ENCODE data around the gene NRN1L.
"Not testable (repeated sequence)": the region's sequence is repeated elsewhere in the genome, so short reads cannot be mapped to it uniquely, and the experiment has no call there.

The NRN1L gene

DNA sequence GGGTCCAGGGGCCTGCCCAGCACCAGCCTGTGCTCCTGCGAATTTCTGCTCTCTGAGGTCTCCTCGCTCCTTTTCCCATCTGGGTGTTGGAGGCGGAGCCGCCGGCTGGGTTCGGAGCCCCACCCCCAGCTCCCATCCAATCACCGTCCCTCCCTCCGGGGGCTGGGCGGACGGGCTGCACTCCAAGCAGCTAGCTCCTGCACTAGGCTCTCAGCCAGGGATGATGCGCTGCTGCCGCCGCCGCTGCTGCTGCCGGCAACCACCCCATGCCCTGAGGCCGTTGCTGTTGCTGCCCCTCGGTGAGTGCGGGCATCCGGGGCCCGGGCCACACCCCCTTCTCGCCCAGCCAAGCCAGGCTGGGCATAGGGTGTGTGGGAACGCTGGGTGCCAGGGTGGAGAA is at the start of gene NRN1L:
NRN1L (plus strand) TSS at position 202 of the 400 bp plus-strand sequence; CDS start at position 221, 19 bp downstream.
- peak; percentile 88 for DNase-seq

DNA sequence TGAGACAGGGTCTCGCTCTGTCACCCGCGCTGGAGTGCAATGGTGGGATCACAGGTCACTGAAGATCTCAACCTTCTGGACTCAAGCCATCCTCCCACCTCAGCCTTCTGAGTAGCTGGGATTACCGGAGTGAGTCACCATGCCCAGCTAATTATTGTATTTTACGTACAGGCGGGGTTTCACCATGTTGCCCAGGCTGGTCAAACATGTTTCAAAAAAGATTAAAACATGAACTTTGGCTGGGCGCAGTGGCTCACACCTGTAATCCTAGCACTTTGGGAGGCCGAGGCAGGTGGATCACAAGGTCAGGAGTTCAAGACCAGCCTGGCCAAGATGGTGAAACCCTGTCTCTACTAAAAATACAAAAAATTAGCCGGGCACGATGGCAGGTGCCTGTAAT is 47.5 kb upstream of the NRN1L start:
- DNase-seq: not testable (repeated sequence)

DNA sequence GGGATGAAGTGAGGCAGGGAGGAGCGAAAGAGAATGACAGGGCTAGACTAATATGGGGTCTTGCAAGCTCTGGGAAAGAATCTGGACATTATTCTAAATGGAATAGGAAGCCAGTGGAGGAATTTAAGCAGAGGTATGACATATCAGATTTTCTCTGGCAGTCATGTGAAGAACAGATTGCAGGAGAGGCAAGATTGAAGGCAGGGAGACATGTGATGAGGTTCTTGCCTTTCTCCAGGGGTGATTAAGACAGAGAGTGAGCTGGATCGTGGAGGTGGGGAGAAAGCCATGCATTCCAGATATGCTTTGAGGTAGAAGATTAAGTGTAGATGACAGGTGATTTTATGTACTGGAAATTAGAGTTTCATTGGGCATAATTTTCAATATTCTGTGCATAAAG is 46.9 kb upstream of the NRN1L start:
- DNase-seq: no peak

DNA sequence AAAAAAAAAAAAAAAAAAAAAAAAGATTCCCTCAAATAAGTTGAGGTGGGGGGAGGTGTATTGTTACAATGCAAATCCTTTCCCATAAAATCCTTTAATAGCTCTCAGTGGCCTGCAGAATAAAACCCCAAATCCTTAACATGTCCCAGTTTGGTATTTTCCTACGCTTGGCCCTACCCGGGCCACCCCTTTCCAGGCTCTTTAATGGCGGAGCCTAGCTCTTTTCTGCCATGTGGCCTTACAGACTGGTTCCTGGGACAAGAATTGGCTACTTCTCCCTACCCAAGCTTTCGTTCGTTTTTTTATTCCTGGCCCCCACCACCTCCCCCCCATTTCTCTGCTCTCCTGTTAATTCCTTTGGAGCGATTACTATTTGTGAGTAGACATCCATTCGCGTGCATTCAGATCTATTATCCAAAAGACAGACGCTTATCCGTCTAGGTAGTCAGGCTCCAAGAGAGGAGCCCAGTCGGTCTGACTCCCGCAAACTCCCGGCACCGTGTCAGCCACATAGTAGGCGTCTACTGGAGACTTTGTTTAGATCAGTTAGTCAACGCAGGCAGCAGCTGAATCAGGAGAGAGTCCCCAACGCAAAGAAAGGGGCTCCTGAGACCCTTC is 43.4 kb upstream of the NRN1L start:
- no peak for DNase-seq

DNA sequence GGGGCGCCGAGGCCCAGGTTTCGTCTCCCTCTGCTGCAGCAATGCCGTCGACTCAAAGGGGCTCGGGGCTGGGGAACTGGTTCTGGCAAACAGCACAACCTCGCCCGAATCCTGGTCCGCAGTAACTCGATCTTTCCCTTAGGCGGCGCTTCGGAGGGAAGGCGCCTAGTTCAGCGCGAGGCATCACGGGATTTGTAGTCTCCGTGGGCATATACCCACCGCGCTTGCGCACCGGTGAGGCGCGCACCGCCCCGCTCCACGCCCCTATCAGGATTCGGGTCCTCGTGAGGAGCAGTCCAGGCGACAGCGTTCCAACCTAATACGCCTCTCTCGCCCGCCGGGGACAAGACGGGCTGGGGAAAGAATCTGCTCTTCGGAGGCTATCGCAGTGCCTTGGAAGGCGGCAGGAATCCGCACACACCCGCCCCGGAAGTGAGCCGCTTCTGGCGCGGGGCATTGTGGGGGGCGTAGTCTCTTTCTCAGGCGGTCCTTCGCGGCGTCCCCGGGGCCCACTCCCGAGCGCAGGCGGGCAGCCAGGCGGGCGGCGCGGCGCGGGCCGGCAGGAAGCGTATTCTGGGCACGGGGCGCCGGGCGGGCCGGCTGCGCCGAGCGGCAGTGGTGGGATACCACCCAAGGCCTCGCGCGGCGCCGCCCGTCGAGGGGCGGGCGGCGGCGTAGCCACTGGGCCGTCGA is 42.7 kb upstream of the NRN1L start, which contains the start of gene THAP11:
THAP11 (plus strand) TSS at position 505 of the 693 bp plus-strand sequence. CDS start 235 bp downstream, outside the sequence.
- DNase-seq: peak; percentile 83

DNA sequence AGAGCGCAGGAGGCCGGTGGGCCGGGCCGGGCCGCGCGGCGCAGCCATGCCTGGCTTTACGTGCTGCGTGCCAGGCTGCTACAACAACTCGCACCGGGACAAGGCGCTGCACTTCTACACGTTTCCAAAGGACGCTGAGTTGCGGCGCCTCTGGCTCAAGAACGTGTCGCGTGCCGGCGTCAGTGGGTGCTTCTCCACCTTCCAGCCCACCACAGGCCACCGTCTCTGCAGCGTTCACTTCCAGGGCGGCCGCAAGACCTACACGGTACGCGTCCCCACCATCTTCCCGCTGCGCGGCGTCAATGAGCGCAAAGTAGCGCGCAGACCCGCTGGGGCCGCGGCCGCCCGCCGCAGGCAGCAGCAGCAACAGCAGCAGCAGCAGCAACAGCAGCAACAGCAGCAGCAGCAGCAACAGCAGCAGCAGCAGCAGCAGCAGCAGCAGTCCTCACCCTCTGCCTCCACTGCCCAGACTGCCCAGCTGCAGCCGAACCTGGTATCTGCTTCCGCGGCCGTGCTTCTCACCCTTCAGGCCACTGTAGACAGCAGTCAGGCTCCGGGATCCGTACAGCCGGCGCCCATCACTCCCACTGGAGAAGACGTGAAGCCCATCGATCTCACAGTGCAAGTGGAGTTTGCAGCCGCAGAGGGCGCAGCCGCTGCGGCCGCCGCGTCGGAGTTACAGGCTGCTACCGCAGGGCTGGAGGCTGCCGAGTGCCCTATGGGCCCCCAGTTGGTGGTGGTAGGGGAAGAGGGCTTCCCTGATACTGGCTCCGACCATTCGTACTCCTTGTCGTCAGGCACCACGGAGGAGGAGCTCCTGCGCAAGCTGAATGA is 42.0 kb upstream of the NRN1L start:
- DNase-seq: no peak

DNA sequence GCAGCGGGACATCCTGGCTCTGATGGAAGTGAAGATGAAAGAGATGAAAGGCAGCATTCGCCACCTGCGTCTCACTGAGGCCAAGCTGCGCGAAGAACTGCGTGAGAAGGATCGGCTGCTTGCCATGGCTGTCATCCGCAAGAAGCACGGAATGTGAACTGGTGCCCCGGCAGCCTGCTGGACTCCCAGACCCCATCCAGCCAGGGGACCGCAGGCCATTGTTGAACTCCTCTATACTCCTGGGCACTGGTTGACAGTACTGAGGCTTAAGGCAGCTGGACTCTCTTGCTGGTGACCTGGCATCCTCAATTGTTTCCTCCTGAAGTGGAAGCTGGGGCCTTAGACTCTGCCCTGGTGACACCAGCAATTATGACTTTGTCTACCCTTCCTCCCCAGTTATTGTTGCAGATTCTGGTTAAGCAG is 41.3 kb upstream of the NRN1L start:
- no peak for DNase-seq

DNA sequence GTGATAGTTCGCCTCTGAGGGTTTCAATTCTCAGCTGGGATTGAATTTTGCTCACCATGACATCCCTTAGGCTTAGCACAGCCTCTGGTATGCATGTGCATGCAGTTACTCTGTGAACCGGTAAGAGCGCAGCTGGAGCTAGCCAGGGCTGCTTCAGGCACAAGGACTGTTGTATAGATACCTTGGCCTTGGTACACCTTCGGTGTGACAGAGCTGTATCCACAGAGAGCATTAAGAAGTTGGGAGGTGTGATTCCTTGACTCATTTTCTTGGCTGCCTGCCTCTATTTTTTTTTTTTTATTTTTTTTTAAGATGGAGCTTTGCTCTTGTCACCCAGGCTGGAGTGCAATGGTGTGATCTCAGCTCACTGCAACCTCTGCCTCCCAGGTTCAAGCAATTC is 40.2 kb upstream of the NRN1L start:
- no peak for DNase-seq

DNA sequence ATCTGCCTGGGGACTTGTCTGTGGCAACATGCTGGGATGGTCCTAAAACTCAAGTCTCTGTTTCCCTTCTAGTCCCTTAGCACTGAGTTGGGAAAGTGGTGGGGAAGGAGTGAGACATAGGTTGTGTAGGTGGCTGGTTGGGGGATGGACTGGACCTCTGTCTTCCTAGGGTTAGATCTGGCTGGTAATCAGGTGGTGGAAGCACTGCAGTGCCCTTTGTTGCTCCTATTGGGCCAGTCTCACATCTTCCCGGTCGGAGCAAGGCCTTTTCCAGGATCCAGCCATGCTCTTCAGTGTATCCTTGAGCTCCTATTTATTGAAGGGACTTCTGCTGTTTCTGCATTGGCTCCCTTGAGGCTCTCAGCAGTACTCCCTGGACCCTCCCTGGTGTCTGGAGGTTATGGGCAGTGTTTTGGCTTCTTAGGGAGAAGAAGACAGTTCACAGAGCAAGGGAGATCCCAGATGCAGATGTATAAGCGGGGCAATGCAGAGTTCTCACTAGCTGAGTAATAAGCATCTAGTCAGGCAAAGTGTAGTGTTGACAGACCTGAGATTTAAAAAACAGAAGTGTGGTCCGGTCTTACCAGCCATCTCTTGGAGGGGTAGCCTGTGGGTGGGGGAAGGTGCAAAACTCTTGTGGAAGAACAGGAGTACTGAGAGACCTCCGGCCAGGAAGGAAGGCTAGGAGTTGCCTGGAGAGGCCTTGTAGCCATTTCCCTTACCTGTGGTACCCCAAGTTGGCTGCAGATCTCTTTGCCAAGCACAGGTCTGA is 39.2 kb upstream of the NRN1L start:
- no peak for DNase-seq

DNA sequence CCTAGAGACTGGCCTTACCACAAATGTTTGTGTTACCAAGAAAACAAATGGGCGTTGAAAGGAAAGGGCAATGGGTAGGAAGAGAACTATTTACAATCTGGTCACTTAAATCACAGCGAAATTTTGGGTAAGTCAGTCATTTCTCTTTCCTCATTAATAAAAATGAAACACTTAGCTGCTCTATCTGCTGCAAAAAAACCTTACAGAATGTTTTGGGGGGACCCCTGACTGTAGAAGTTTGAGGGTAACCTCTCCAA is 38.7 kb upstream of the NRN1L start:
- no peak for DNase-seq

DNA sequence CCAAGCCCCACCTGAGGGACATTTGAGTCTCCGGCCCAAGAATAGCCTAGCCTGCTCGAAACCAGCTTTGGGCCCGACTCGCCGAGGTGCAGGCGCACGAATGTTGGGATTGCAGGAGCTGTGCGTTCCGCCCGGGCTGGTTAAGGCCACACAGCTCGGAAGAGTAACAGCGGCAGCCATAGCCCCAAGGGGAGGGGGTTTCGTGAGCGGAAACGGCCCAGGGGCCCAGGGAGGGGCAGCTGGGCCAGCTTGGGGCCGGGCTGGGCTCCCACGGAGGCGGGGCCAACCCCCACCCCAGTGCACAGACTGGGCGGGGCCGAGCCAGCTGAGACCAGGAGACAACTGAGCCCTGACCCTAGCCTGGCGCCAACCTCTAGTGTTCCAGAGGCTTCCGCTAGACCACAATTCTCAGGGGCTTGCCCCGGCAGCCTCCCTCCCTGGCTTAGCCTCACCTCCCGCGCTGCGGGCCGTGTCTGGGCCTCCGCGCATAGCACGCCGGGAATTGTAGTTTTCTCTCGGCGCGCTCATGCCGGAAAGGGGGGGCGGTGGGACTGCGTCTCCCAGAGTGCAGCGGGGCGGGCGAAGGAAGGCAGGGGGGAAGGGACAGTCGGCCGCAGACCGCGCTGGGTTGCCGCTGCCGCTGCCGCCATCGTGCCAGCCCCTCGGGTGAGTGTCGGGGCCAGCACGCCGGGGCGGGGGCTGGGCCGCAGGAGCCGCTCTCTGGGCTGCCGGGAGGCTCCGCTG is 38.2 kb upstream of the NRN1L start, which contains the start of gene NUTF2:
NUTF2 (plus strand) TSS at position 614 of the 744 bp plus-strand sequence. CDS start 18,198 bp downstream, outside the sequence.
- peak; percentile 86 for DNase-seq

DNA sequence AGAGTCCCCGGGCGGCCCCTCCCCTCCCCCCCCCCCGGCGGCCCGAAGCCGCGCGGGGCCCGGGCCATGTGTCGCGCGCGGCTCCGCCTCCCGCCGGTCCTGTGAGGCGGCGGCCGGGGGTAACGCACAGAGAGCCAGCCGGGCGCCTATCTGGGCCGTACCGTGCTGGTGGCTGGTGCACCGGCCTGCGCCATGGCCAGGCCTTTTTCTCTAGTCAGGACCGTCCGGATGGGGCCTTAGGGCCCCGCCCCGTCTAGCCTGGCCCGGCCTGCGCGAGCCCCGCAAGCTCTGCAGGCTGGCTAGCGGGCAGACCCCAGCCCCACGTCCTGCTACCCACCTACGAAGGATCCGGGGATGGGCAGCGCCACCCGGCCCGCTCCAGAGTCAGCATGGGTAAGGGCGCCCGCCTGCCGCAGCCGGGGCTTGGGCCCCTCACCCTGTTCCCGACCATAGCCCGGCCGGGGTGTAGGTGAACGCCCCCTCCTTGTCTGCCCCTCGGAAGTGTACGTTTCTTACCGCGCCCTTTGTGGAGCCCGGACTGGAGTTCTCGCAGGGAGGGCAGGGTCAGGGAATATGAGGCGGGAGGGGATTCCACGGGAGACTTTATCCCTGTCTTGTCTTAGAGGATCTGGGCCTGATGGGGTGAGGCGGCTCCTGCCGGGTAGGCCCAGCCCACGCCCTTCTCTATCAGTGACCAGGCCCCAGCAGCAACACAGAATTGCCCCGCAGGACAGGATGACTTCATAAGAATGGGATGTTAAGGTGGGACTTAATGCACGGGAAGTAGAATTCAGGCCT is 37.4 kb upstream of the NRN1L start, which contains the start of gene CENPT:
CENPT (minus strand) TSS at position 630 of the 798 bp plus-strand sequence. CDS start 13,834 bp downstream, outside the sequence.
- peak; percentile 12 for DNase-seq

DNA sequence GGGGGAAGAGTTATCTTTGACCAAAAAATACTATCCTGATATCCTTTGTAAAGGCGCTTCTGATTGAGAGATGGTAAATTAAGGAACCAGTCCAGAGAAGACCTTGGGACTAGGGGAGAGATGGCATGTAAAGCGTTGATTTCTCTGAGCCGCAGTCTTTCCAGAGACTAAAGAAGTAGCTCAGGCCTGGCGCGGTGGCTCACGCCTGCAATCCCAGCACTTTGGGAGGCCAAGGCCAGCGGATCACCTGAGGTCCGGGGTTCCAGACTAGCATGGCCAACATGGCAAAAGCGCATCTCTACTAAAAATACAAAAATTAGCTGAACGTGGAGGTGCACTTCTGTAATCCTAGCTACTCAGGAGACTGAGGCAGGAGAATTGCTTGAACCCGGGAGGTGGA is 36.6 kb upstream of the NRN1L start:
- DNase-seq: no peak

DNA sequence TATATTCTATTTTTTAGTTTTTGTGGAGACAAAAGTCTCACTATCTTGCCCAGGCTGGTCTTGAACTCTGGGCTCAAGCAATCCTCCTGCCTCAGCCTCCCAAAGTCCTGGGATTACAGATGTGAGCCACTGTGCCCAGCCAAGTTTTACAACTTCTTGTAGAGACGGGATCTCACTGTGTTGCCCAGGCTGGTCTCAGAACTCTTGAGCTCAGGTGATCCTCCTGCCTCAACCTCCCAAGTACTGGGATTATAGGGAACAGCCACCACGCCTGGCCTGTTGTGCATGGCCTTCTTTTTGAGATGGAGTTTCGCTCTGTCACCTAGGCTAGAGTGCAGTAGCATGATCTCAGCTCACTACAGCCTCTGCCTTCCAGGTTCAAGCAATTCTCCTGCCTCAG is 31.0 kb upstream of the NRN1L start:
- no peak for DNase-seq

DNA sequence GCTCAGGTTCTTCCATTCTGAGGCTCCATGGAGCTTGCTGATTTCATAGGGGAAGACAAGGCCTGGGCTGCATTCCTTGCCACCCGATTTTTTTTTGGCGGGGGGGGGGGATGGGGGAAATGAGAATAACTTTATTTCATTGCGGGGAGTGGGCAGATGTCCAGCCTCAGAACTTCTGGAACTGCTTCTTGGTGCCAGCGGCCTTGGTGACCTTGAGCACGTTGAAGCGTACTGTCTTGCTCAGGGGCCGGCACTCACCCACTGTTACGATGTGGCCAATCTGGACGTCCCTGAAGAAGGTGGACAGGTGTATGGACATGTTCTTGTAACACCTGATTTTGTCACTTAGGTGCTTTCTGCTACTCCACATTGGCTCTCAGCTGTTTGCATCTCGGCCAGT is 28.9 kb upstream of the NRN1L start:
- DNase-seq: no peak

DNA sequence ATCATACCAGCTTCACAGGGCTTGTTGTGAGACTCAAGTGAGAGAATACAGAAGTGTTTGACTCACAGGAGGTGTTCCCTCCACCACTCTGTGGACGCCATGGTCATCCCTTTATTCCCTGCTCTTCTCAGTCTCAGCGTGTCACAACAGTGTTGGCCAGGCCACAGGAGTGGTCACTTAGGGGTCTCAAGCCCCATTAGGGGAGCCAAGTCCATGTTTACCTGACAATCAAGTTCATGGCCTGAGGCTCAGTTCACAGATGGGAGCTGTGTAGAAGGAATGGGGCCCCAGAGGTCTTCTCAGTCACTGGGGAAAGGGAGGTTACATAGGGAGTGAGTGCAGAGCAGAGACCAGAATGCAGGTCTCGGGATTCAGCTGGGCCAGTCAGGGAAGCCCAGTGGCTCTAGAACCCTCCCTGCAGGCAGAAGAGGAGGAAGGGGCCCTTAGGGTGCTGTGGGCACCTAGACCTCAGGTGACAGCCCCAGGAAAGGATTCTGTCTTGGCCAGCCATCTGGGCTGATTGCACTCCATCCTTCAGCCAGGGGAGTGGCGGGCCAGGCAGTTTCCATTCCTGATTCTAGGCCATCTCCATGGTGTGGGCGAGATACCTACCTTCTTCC is 27.6 kb upstream of the NRN1L start:
- DNase-seq: no peak

DNA sequence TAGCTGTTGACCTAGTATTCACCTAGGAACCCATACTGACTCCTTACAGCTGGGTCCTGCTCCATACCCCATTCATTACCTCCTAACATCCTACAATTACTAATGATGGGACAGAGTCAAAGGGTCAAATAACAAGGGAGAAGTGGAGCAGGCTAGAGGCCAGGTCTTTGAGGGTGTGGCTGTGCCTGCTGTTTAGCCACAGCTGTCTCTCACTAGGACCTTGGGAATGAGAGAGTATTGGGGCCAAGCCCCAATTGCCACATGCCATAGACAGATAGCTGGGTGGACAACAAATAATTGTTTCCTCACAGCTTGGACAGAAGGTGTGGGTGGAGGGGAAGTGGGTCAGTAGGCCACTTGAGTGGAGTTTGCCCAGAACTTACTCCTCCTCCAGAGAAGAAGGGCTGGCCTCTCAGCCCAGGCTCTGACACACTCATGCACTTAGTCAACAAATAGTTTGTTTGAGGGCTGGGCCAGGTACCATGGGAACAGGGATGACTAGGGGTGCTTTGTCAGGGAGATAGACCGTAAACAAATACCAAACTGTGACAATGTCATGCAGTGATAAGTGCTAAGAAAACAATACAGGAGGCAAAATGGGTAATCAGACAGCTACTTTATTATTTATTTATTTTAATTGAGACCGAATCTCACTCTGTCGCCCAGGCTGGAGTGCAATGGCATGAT is 27.0 kb upstream of the NRN1L start:
- peak; percentile 84 for DNase-seq

DNA sequence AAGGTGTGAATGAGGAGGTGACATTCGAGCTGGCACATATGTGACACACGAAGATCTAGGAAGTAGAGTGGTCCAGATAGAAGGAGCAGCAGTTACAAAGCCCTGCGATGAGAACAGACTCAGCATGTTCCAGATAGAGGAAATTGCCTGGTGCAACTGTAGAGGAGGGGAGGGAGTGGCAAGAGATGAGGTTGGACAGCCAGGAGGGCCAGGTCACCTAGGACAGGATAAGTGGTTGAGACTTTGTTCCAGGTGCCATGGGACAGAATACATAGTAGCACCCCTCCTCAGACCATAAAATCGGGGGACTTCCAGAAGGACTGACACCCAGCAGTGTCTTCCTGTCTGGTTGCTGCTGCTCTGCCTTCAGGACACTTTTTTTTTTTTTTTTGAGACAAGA is 26.2 kb upstream of the NRN1L start:
- DNase-seq: no peak

DNA sequence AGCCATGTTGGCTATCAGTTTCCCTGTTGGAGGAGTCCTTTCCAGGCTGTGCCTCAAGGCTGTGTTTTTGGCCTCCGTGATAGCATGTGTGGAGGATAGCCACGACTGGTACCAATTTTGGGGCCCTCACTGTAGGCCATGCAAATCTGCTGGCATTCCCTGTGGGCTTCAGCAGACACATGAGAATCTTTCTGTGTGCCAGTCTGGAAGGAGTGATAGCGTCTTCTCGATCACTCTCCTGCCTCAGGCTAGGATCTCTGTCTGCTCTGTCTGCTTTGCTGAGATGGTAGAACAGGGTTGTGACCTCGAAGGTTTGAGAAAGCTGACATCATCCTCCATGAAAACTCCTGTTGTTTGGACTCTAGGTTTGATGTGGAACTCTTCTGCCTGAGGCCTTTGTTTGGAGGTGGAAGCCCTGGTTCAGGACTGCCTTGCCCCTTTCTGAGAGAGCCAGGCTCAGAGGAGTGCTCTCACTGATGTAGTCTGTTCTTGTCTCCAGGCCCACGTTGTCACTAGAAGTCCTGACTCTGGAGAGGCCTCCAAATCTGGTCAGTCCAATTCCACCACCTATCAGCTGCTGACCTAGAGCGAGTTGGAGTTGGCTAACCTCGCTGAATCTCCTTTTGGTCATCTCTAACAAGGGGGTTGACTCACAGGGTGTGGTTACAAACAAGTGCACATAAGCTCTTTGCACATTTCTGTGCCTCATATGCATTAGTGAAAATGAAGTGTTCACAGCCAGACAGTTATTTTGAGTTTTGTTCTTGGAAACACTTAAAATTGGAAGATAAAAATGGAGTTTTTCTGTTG is 23.9 kb upstream of the NRN1L start:
- no peak for DNase-seq
